ENCODE results near the gene CHST3. TPM values are rescaled to one million over a fixed set of nuclear protein-coding genes. Genes with fewer than 3 reads are reported as not detected.
A peak's percentile ranks its signal among the peaks of the same experiment; 100 is the strongest.
"Not testable (repeated sequence)": the region's sequence is repeated elsewhere in the genome, so short reads cannot be mapped to it uniquely, and the experiment has no call there.

The CHST3 gene
- total and polyA plus RNA-seq, 8 donors: 1.5 to 26.8 (median 10.8) TPM

DNA sequence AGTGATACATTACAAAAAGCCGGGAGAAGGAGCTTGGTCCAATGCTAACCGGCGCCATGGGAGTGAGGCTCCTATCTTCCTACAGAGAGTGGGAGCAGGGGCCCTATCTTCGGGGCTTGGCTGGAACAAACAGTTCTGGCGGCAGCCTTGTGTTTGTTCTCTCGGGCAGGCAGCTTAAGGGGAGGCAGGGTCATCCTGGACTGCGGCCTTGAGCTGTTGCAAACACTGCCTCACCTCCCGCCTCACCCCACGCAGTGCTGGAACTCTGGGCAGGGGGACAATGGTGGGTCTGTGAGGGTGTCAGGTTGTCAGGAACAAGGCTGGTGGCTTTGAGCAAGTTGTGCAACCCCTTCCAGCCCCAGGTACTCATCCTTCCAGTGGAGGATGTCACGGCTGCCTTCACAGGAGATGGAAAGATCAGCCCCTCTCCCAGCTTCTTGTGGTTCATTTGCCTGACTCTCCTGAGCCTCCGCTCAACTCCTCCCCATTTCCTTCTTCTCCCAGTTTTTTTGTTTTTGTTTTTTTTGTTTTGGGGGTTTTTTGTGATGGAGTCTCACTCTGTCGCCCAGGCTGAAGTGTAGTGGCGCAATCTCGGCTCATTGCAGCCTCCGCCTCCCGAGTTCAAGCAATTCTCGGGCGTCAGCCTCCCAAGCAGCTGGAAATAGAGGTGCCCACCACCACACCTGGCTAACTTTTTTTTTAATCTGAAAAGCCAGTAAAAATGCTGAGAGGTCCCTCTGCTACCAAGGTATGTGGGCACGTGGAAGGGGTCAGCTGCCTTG is 66.8 kb downstream of the CHST3 start:
- no peaks in the 10 kb centered on the region for H3K9me3 ChIP-seq
- 51 to 78% (median 60%) methylated on average over 18 to 19 of the region's 19 CpGs for WGBS, 5 donors
- DNase-seq: peak; percentile 75 to 87
- TF ChIP-seq, protein P1, sequence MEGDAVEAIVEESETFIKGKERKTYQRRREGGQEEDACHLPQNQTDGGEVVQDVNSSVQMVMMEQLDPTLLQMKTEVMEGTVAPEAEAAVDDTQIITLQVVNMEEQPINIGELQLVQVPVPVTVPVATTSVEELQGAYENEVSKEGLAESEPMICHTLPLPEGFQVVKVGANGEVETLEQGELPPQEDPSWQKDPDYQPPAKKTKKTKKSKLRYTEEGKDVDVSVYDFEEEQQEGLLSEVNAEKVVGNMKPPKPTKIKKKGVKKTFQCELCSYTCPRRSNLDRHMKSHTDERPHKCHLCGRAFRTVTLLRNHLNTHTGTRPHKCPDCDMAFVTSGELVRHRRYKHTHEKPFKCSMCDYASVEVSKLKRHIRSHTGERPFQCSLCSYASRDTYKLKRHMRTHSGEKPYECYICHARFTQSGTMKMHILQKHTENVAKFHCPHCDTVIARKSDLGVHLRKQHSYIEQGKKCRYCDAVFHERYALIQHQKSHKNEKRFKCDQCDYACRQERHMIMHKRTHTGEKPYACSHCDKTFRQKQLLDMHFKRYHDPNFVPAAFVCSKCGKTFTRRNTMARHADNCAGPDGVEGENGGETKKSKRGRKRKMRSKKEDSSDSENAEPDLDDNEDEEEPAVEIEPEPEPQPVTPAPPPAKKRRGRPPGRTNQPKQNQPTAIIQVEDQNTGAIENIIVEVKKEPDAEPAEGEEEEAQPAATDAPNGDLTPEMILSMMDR (IDR thresholded peaks at IDR 0.05): no peak
- peak; percentile 9 to 63 (median 59) for TF ChIP-seq POLR2AphosphoS5 (IDR thresholded peaks at IDR 0.05)
- no peaks in the 10 kb centered on the region for H3K27me3 ChIP-seq
- intact Hi-C loops (cut with DNase I; ENCODE audit: low total_unique reads): no loop called here
- H3K4me1 ChIP-seq: peaks cover 7 to 44% (median 32%) of the 10 kb centered on the region in 4 donors
- H3K36me3 ChIP-seq: no peaks in the 10 kb centered on the region
- no peak overlapping the region for H3K4me3 ChIP-seq
- peak overlapping the region in 4 of 5 donors; percentile 4 to 54 (median 52) for H3K27ac ChIP-seq

DNA sequence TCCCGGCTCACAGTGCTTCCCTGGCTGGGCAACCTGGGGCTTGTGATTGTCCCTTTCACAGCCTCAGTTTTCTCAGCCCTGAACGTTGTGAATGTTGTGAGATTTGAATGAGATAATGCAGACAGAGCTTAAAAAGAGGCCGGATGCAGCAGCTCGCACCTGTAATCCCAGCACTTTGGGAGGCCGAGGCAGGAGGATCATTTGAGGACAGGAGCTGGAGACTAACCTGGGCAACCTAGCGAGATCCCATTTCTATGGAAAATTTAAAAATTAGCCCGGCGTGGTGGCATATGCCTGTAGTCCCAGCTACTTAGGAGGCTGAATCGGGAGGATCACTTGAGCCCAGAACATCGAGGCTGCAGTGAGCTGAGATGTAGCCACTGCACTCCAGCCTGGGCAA is 67.5 kb downstream of the CHST3 start:
- TF ChIP-seq EP300 (IDR thresholded peaks at IDR 0.05) (no peak), POLR2A (IDR thresholded peaks at IDR 0.05) (no peak), POLR2AphosphoS5 (IDR thresholded peaks at IDR 0.05) (no peak)
- TF ChIP-seq, protein P1 (IDR thresholded peaks at IDR 0.05): no peak
- intact Hi-C loops (cut with DNase I; ENCODE audit: low total_unique reads): no loop called here
- Histone ChIP-seq H3K4me3 (no peak overlapping the region), H3K36me3 (no peaks in the 10 kb centered on the region), H3K4me1 (peaks cover 7 to 39% (median 28%) of the 10 kb centered on the region in 4 donors), H3K27ac (peak overlapping the region in 1 of 5 donors; percentile 54), H3K9me3 (no peaks in the 10 kb centered on the region), H3K27me3 (no peaks in the 10 kb centered on the region)
- 87 to 91% (median 90%) methylated on average over 10 of the region's 10 CpGs for WGBS, 5 donors
- DNase-seq: no peak

DNA sequence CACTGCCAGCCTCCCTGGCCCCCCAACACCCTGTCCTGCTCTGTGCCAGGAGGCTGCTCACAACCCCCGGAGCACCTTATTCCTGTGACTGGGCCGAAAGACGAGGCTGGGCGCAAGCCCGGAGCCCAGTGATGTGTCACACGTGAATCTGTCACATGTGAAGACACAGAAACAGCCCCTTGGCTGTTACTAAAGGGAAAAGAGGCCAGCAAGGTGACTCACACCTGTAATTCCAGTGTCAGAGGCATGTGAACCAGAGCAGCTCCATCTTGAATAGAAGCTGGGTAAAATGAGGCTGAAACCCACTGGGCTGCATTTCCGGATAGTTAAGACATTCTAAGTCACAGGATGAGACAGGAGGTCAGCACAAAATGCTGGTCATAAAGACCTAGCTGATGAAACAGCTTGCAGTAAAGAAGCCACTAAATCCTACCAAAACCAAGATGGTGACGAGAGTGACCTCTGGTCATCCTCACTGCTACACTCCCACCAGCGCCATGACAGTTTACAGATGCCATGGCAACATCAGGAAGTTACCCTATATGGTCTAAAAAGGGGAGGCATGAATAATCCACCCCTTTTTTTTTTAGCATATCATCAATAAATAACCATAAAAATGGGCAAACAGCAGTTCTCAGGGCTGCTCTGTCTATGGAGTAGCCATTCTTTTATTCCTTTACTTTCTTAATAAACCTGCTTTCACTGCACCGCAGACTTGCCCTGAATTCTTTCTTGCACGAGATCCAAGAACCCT is 68.4 kb downstream of the CHST3 start:
- H3K27ac ChIP-seq; H3K9me3 ChIP-seq; H3K4me3 ChIP-seq; H3K36me3 ChIP-seq; DNase-seq; H3K27me3 ChIP-seq; intact Hi-C loops (cut with DNase I; ENCODE audit: low total_unique reads): not testable (repeated sequence)
- 81 to 93% (median 84%) methylated on average over 11 of the region's 11 CpGs for WGBS, 5 donors
- H3K4me1 ChIP-seq: peaks cover 7 to 31% (median 19%) of the 10 kb centered on the region in 4 donors

DNA sequence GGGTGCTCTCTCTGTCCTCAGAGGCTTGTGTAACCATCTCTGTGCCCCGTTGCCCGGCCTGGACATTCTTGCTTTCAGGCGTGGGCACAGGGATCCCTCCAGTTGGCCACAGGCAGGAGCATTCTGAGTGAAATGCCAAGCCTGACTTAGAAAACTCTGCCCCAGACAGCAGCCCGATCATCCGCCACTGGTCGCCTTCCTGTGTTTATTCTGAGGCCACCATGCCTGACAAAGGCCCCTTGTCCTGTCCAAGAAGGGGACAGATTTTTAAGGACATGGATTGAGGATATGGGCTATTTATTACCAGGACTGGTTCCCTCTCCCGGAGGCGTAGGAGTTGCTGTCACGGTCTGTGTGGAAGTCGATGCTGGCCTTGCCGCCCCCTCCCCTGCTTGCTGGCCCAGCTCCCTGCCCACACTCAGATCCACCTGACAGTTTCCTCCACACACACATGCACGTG is 69.9 kb downstream of the CHST3 start:
- Histone ChIP-seq H3K27ac (no peak overlapping the region), H3K4me3 (no peak overlapping the region), H3K4me1 (peaks cover 7 to 39% (median 21%) of the 10 kb centered on the region in 4 donors), H3K36me3 (no peaks in the 10 kb centered on the region), H3K9me3 (no peaks in the 10 kb centered on the region), H3K27me3 (no peaks in the 10 kb centered on the region)
- DNase-seq: no peak
- intact Hi-C loops (cut with DNase I; ENCODE audit: low total_unique reads): no loop called here
- WGBS, 5 donors: 78 to 89% (median 83%) methylated on average over 12 of the region's 12 CpGs
- TF ChIP-seq, protein P1 (IDR thresholded peaks at IDR 0.05): no peak
- TF ChIP-seq EP300 (IDR thresholded peaks at IDR 0.05) (no peak), POLR2AphosphoS5 (IDR thresholded peaks at IDR 0.05) (no peak), POLR2A (IDR thresholded peaks at IDR 0.05) (no peak)
